ENCODE results near the gene XAGE1A. TPM values are rescaled to one million over a fixed set of nuclear protein-coding genes. Genes with fewer than 3 reads are reported as not detected.

Gene XAGE1A
- total RNA-seq, 2 donors from 2014 or later = not detected

Other genes with a start within 250 kb of the XAGE1A start
- not detected for gene XAGE2, start 126.8 kb upstream of the XAGE1A start, total RNA-seq
- gene XAGE1B, start 21.3 kb downstream of the XAGE1A start, total RNA-seq = not detected
- gene SSX7, start 159.1 kb downstream of the XAGE1A start, total RNA-seq = not detected
- gene SSX2, start 211.4 kb downstream of the XAGE1A start, total RNA-seq = not detected